ENCODE results near the gene FANCE.
"Not testable (repeated sequence)": the region's sequence is repeated elsewhere in the genome, so short reads cannot be mapped to it uniquely, and the experiment has no call there.

FANCE gene

GRCh38 chr6:35436071-35436857 is 15.9 kb upstream of the FANCE start:
- DNase-seq, result no peak
- no peaks in the 10 kb centered on the region for H3K27me3 ChIP-seq (replicated peaks)
- in situ Hi-C loops (cut with HindIII; ENCODE audit: low pct_ligation_motif_present, low sequenced_read_pairs), result no loop called here
- H3K27ac ChIP-seq, result no peak overlapping the region
- no peak overlapping the region for H3K4me3 ChIP-seq (ENCODE audit: low read depth, low read length)
- no peaks in the 10 kb centered on the region for H3K36me3 ChIP-seq (replicated peaks)
- TF ChIP-seq CTCF (IDR thresholded peaks at IDR 0.05; ENCODE audit: low read depth, low read length, missing control alignments), result no peak

GRCh38 chr6:35438378-35439065 is 13.6 kb upstream of the FANCE start:
- H3K36me3 ChIP-seq (replicated peaks); H3K27ac ChIP-seq; DNase-seq; H3K4me3 ChIP-seq (ENCODE audit: low read depth, low read length); in situ Hi-C loops (cut with HindIII; ENCODE audit: low pct_ligation_motif_present, low sequenced_read_pairs); H3K27me3 ChIP-seq (replicated peaks): not testable (repeated sequence)

GRCh38 chr6:35439308-35439707 is 12.8 kb upstream of the FANCE start:
- no peak for DNase-seq
- H3K36me3 ChIP-seq (replicated peaks), result no peaks in the 10 kb centered on the region
- H3K4me3 ChIP-seq (ENCODE audit: low read depth, low read length), result no peak overlapping the region
- no peak for TF ChIP-seq CTCF (IDR thresholded peaks at IDR 0.05; ENCODE audit: low read depth, low read length, missing control alignments)
- no peaks in the 10 kb centered on the region for H3K27me3 ChIP-seq (replicated peaks)
- in situ Hi-C loops (cut with HindIII; ENCODE audit: low pct_ligation_motif_present, low sequenced_read_pairs), result no loop called here
- no peak overlapping the region for H3K27ac ChIP-seq

- no peak for TF ChIP-seq CTCF (IDR thresholded peaks at IDR 0.05; ENCODE audit: low read depth, low read length, missing control alignments)
- Histone ChIP-seq H3K36me3 (replicated peaks) (no peaks in the 10 kb centered on the region), H3K27ac (no peak overlapping the region), H3K27me3 (replicated peaks) (no peaks in the 10 kb centered on the region), H3K4me3 (ENCODE audit: low read depth, low read length) (no peak overlapping the region)
- in situ Hi-C loops (cut with HindIII; ENCODE audit: low pct_ligation_motif_present, low sequenced_read_pairs), result no loop called here
- no peak for DNase-seq
These were observed 10.9 kb upstream of the FANCE start for GRCh38 chr6:35441205-35441604.

- H3K27me3 ChIP-seq (replicated peaks), result no peaks in the 10 kb centered on the region
- no peak for TF ChIP-seq CTCF (IDR thresholded peaks at IDR 0.05; ENCODE audit: low read depth, low read length, missing control alignments)
- in situ Hi-C loops (cut with HindIII; ENCODE audit: low pct_ligation_motif_present, low sequenced_read_pairs), result no loop called here
- no peak overlapping the region for H3K4me3 ChIP-seq (ENCODE audit: low read depth, low read length)
- H3K36me3 ChIP-seq (replicated peaks), result no peaks in the 10 kb centered on the region
- DNase-seq, result no peak
- H3K27ac ChIP-seq, result no peak overlapping the region
These were observed 10.5 kb upstream of the FANCE start for GRCh38 chr6:35441642-35442041.

- H3K36me3 ChIP-seq (replicated peaks), result no peaks in the 10 kb centered on the region
- no peaks in the 10 kb centered on the region for H3K27me3 ChIP-seq (replicated peaks)
- in situ Hi-C loops (cut with HindIII; ENCODE audit: low pct_ligation_motif_present, low sequenced_read_pairs), result no loop called here
- DNase-seq, result no peak
- no peak for TF ChIP-seq CTCF (IDR thresholded peaks at IDR 0.05; ENCODE audit: low read depth, low read length, missing control alignments)
- H3K27ac ChIP-seq, result no peak overlapping the region
- no peak overlapping the region for H3K4me3 ChIP-seq (ENCODE audit: low read depth, low read length)
These were observed 9.4 kb upstream of the FANCE start for GRCh38 chr6:35442693-35443092.
